ENCODE results near the gene CFAP20DC.

- TF ChIP-seq CTCF (IDR thresholded peaks at IDR 0.05; ENCODE audit: insufficient read depth, low read depth, low read length) (no peak), EZH2 (IDR thresholded peaks at IDR 0.05; ENCODE audit: insufficient read depth, low read length) (no peak)
Observed at GRCh38 chr3:58999134-58999773, 50.6 kb downstream of the CFAP20DC start.
